ENCODE results near the gene TTC8. TPM values are rescaled to one million over a fixed set of nuclear protein-coding genes. Genes with fewer than 3 reads are reported as not detected.
"Not testable (repeated sequence)": the region's sequence is repeated elsewhere in the genome, so short reads cannot be mapped to it uniquely, and the experiment has no call there.

The TTC8 gene
- total RNA-seq: 10 to 100 TPM in 3 of 4 donors, 1 to 10 TPM in 1; 5.1 to 22.3 (median 13.8) TPM

DNA sequence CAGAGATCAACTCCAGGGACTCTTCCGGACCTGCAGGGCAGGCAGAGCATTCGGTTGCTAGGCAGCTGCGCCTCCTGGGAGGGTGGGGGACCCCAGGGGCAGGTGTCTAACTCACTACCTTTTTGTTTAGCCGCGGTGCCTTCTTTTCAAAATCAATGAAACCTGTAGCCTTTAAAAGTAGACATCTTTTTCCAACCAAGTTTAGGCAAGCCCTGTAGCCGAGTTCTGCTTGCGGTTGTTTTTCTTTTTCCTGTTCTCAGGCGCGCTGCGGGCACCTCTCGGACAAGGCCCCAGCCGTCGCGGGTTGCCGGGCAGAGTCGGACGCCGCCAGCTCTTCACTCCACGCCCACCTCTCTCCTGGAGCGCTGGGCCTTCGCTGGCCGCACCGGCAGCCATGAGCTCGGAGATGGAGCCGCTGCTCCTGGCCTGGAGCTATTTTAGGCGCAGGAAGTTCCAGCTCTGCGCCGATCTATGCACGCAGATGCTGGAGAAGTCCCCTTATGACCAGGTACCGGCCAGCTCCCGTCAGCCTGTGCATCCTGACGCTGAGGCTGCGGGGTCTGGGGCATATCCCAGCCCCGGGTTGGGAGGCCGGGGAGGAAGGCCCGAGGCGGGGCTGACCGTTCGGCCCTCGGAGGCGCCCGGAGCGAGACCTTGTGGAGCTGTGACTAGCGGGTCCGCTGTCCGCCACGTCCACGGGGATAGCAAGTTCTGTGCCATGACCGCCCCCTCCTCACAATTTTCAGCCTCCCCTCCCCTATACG lies at the start of gene TTC8:
Gene TTC8, plus strand, starts transcription at position 338 of the 764 bp plus-strand sequence. Its CDS starts 57 bp downstream, at position 395.
- Histone ChIP-seq H3K27me3 (no peaks in the 10 kb centered on the region), H3K4me3 (peak within 1 kb of the TSS; percentile 68 to 89 (median 76)), H3K36me3 (no peaks in the 10 kb centered on the region), H3K9me3 (no peaks in the 10 kb centered on the region), H3K27ac (peak within 1 kb of the TSS; percentile 66 to 94 (median 80)), H3K4me1 (peaks cover 0 to 11% (median 0%) of the 10 kb centered on the region in 4 donors)
- TF ChIP-seq POLR2A (IDR thresholded peaks at IDR 0.05): peak; percentile 42 to 57
- TF ChIP-seq, protein P1, sequence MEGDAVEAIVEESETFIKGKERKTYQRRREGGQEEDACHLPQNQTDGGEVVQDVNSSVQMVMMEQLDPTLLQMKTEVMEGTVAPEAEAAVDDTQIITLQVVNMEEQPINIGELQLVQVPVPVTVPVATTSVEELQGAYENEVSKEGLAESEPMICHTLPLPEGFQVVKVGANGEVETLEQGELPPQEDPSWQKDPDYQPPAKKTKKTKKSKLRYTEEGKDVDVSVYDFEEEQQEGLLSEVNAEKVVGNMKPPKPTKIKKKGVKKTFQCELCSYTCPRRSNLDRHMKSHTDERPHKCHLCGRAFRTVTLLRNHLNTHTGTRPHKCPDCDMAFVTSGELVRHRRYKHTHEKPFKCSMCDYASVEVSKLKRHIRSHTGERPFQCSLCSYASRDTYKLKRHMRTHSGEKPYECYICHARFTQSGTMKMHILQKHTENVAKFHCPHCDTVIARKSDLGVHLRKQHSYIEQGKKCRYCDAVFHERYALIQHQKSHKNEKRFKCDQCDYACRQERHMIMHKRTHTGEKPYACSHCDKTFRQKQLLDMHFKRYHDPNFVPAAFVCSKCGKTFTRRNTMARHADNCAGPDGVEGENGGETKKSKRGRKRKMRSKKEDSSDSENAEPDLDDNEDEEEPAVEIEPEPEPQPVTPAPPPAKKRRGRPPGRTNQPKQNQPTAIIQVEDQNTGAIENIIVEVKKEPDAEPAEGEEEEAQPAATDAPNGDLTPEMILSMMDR (IDR thresholded peaks at IDR 0.05): peak in 1 of 6 experiments; percentile 16
- DNase-seq: peak; percentile 80 to 92 (median 90)

DNA sequence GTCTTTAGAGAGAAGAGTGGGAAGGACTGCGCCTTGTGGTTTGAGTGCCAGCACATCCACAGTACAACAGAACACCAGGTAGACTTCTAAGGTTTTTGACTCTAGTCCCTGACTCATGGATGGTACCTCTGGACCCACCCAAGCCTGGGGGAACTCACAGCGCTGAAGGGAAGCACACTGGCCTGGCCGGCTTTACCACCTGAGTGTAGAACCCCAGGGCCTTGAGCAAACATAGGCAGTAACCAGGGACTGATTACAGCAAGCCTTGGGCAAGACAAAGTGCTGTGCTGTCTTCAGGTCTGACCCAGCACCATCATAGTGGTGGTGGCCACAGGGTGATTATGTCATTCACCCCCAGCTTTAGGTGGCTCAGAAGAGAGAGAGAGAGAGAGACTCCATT lies 48.9 kb upstream of the TTC8 start:
- no peak for DNase-seq
- Histone ChIP-seq H3K4me3 (no peak overlapping the region), H3K27me3 (no peaks in the 10 kb centered on the region), H3K4me1 (no peaks in the 10 kb centered on the region), H3K36me3 (no peaks in the 10 kb centered on the region), H3K9me3 (no peaks in the 10 kb centered on the region), H3K27ac (no peak overlapping the region)
- TF ChIP-seq, protein P1 (IDR thresholded peaks at IDR 0.05): no peak
- TF ChIP-seq POLR2A (IDR thresholded peaks at IDR 0.05): no peak

DNA sequence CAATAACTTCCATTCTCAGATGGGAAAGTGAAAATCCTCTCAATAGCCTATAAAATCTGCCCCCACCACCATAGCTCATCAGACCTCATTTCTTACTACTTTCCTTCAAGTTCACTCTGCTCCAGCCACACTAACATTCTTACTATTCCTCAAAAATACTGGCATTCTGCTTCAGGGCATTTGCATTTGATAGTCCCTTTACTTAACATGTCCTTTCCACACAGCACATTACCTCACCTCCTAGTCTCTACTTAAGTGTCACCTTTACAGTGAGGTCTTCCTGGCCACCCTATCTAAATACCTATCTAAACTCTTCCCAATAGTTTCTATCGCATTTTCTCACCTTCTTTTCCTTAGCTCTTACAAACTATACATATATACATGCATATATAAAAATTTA lies 38.5 kb upstream of the TTC8 start:
- no peak for DNase-seq
- no peaks in the 10 kb centered on the region for H3K4me1 ChIP-seq
- no peak overlapping the region for H3K4me3 ChIP-seq
- H3K36me3 ChIP-seq: no peaks in the 10 kb centered on the region
- no peaks in the 10 kb centered on the region for H3K27me3 ChIP-seq
- H3K27ac ChIP-seq: no peak overlapping the region
- no peaks in the 10 kb centered on the region for H3K9me3 ChIP-seq
- no peak for TF ChIP-seq POLR2A (IDR thresholded peaks at IDR 0.05)
- TF ChIP-seq, protein P1 (IDR thresholded peaks at IDR 0.05): no peak

DNA sequence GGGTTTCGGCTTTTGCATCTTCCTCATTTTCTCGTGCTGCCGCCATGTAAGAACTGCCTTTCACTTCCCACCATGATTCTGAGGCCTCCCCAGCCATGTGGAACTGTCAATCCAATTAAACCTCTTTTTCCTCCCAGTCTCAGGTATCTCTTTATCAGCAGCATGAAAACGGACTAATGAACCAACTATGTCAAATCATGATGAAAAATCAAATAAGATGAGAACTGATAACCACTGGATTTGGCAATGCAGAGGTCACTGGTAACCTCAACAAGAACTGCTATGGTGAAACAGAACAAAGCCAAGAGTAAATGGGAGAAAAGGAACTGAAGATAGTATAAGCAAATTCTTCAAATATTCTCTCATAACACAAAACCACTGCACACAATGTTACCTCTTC lies 37.7 kb upstream of the TTC8 start:
- Histone ChIP-seq H3K9me3 (no peaks in the 10 kb centered on the region), H3K4me3 (no peak overlapping the region), H3K27me3 (no peaks in the 10 kb centered on the region), H3K27ac (no peak overlapping the region), H3K4me1 (peaks cover 0 to 5% (median 1%) of the 10 kb centered on the region in 4 donors), H3K36me3 (no peaks in the 10 kb centered on the region)
- no peak for DNase-seq
- TF ChIP-seq POLR2A (IDR thresholded peaks at IDR 0.05): no peak
- TF ChIP-seq, protein P1 (IDR thresholded peaks at IDR 0.05): no peak

DNA sequence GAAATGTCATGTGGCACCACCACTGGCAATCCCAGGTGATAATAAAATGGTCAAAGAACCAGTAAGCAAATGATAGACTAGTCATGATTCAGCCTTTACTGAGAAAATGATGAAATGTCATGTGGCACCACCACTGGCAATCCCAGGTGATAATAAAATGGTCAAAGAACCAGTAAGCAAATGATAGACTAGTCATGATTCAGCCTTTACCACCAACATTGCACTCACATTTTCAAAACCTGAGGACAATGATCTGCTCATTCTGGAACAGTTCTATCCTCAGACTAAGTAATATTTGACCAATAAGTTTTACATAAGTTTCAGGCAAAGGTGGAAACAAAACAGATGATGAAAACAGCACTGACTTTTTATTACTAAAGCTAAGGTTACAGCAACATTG lies 34.9 kb upstream of the TTC8 start:
- peaks cover 0 to 12% (median 4%) of the 10 kb centered on the region in 4 donors for H3K4me1 ChIP-seq
- not testable (repeated sequence) for H3K9me3 ChIP-seq, H3K27me3 ChIP-seq, H3K27ac ChIP-seq, H3K36me3 ChIP-seq, DNase-seq, H3K4me3 ChIP-seq

DNA sequence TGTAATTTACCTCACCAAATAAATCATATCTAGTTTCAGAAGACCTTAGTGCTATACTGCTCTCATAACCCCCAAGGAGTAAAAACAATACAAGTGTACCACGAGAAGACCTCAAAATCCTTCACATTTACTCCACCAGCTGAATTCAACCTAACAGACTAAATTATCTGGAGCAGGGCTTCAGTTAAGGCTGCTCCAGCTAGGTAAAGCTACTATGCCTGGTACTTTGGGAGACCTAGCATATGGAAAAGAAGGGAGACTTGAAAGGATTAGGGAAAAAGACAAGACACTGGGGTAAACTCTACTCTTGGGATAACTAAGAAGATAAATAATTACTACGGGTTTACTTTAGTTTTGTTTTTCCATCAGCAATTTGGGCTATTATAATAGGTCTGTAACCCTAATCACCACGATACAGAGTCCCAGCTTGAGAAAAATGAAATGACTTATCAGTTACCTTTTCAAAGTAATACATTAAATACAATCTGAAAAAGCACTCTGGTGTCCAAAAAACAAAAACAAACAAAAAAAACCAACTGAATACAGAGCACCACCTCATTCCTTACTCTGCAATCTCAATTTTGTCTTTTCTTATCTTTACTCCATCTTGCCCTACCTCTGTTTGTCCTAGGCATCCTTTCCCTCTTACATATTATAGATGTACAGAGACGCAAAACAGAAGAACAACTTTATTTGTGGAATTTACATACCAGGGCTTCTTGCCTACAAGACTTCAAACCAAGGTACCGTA lies 33.8 kb upstream of the TTC8 start:
- Histone ChIP-seq H3K36me3 (no peaks in the 10 kb centered on the region), H3K27ac (no peak overlapping the region), H3K4me3 (no peak overlapping the region), H3K4me1 (peaks cover 0 to 12% (median 4%) of the 10 kb centered on the region in 4 donors), H3K9me3 (no peaks in the 10 kb centered on the region), H3K27me3 (no peaks in the 10 kb centered on the region)
- TF ChIP-seq POLR2A (IDR thresholded peaks at IDR 0.05): no peak
- TF ChIP-seq, protein P1 (IDR thresholded peaks at IDR 0.05): no peak
- no peak for DNase-seq

Measured in Peyer's patch (tissue), 4 donors.